A549 (cell line): ENCODE measurements around the gene KNDC1. TPM values are rescaled to one million over a fixed set of nuclear protein-coding genes. Genes with fewer than 3 reads are reported as not detected.

Experiments
- ATAC-seq, 2 experiments: fragments of 200-7000 bp in 1 of 2; fragments of >200 bp in 1 of 2; cut with Nextera tagmentation in 1 of 2; cut with Tn5 transposase in 1 of 2; 3 replicates each; pipeline versions ENCODE4 v1.8.0 to v1.9.1; 2018 to 2020; ENCODE audit warnings: mild to moderate bottlenecking in 1 of 2, moderate library complexity in 1 of 2
- CTCF ChIA-PET: fragments of 300-600 bp; sonication (Branson Sonifier 250); formaldehyde crosslinking; extraction: SDS; loops from one replicate; lab custom pipeline; 2021; ENCODE audit warnings: antibody characterized with exemption, inconsistent platforms; lab: Yijun Ruan, JAX
- POLR2A ChIA-PET: fragments of 350-600 bp; formaldehyde crosslinking; extraction: SDS; loops from one replicate; lab custom pipeline; 2021; ENCODE audit warnings: antibody characterized with exemption, inconsistent platforms; lab: Yijun Ruan, JAX
- DNase-seq, 2 experiments: peaks; one replicate each; pipeline versions ENCODE4 v3.0.0 to v3.0.0-alpha.2; 2011 to 2016; ENCODE audit warnings: low read depth in 1 of 2, low spot score in 1 of 2
- FAIRE-seq: peaks from 2 replicates; lab custom pipeline; 2011; peaks lifted over from hg19 to GRCh38; lab: Jason Lieb, UNC
- H3K27ac ChIP-seq, 2 experiments: fragments of >200 bp; sonication (Bioruptor Twin); formaldehyde crosslinking; 3 replicates each; pipeline ENCODE4 v1.5.1; 2016 to 2017
- H3K4me1 ChIP-seq: fragments of >200 bp; sonication (Bioruptor Twin); formaldehyde crosslinking; 3 replicates; pipeline ENCODE4 v1.6.1; 2016
- H3K4me2 ChIP-seq: fragments of >200 bp; sonication (Bioruptor Twin); formaldehyde crosslinking; 3 replicates; pipeline ENCODE4 v1.6.1; 2016
- H3K4me3 ChIP-seq: fragments of >200 bp; sonication (Bioruptor Twin); formaldehyde crosslinking; 3 replicates; pipeline ENCODE4 v1.5.1; 2016
- H3K9me3 ChIP-seq: fragments of >200 bp; sonication (Bioruptor Twin); formaldehyde crosslinking; 3 replicates; pipeline ENCODE4 v1.6.1; 2016
- CBX2 ChIP-seq: fragments of 200-600 bp; sonication (generic); IDR thresholded peaks from 2 replicates; pipeline ENCODE4 v1.6.1; 2016; ENCODE audit warnings: low read depth, mild to moderate bottlenecking, borderline replicate concordance
- EHF ChIP-seq: fragments of 250-450 bp; sonication (Bioruptor Pico); IDR thresholded peaks from 2 replicates; pipeline ENCODE4 v1.5.0; 2020; ENCODE audit warnings: mild to moderate bottlenecking
- EHMT2 ChIP-seq: fragments of 200-600 bp; sonication (generic); IDR thresholded peaks from 2 replicates; pipeline ENCODE4 v1.6.1; 2016; ENCODE audit warnings: antibody characterized with exemption, low read depth, mild to moderate bottlenecking, moderate library complexity
- EP300 ChIP-seq, 2 experiments: fragments of >200 bp; sonication (Bioruptor Twin); formaldehyde crosslinking; IDR thresholded peaks; 2 replicates in 1 of 2; 3 replicates in 1 of 2; pipeline ENCODE4 v1.6.1; 2016 to 2017
- ESRRA ChIP-seq: fragments of 150-350 bp; IDR thresholded peaks from 2 replicates; pipeline ENCODE4 v1.6.1; 2014; ENCODE audit warnings: mild to moderate bottlenecking, low read length, borderline replicate concordance
- GATA3 ChIP-seq: IDR thresholded peaks from 2 replicates; pipeline ENCODE4 v1.6.1; 2012; ENCODE audit warnings: borderline replicate concordance
- HDAC2 ChIP-seq: fragments of 200-600 bp; sonication (generic); IDR thresholded peaks from 2 replicates; pipeline ENCODE4 v1.6.1; 2016
- HEYL ChIP-seq: fragments of 250-450 bp; sonication (Bioruptor Pico); IDR thresholded peaks from 2 replicates; pipeline ENCODE4 v1.8.0; 2021; ENCODE audit warnings: mild to moderate bottlenecking, moderate library complexity
- HOXA7 ChIP-seq: fragments of 250-450 bp; sonication (Bioruptor Pico); IDR thresholded peaks from 2 replicates; pipeline ENCODE4 v1.5.0; 2020; ENCODE audit warnings: mild to moderate bottlenecking, moderate library complexity
- HOXB13 ChIP-seq: fragments of 250-450 bp; sonication (Bioruptor Pico); IDR thresholded peaks from 2 replicates; pipeline ENCODE4 v1.5.0; 2020; ENCODE audit warnings: low read depth, mild to moderate bottlenecking, moderate library complexity
- JUNB ChIP-seq: fragments of >200 bp; sonication (Bioruptor Twin); formaldehyde crosslinking; IDR thresholded peaks from 2 replicates; pipeline ENCODE4 v1.6.1; 2016
- KDM1A ChIP-seq: fragments of 200-600 bp; sonication (generic); IDR thresholded peaks from 2 replicates; pipeline ENCODE4 v1.6.1; 2016; ENCODE audit warnings: low read depth, mild to moderate bottlenecking
- KDM5A ChIP-seq: fragments of 200-600 bp; sonication (generic); IDR thresholded peaks from 2 replicates; pipeline ENCODE4 v1.6.1; 2016; ENCODE audit warnings: antibody characterized with exemption, mild to moderate bottlenecking
- MAFK ChIP-seq: fragments of 450-650 bp; IDR thresholded peaks from 2 replicates; pipeline ENCODE4 v1.6.1; 2014; ENCODE audit not compliant: partially characterized antibody
- MAZ ChIP-seq: fragments of 150-350 bp; IDR thresholded peaks from 2 replicates; pipeline ENCODE4 v1.6.1; 2014; ENCODE audit warnings: antibody characterized with exemption, low read depth, low read length, borderline replicate concordance
- NPAS2 ChIP-seq: fragments of 250-450 bp; sonication (Bioruptor Pico); IDR thresholded peaks from 2 replicates; pipeline ENCODE4 v1.8.0; 2022; ENCODE audit warnings: mild to moderate bottlenecking, moderate library complexity, borderline replicate concordance
- NR3C1 ChIP-seq: fragments of >200 bp; sonication (Bioruptor Twin); formaldehyde crosslinking; IDR thresholded peaks from 3 replicates; pipeline ENCODE4 v1.6.1; 2017
- PHF8 ChIP-seq: fragments of 200-600 bp; sonication (generic); IDR thresholded peaks from 2 replicates; pipeline ENCODE4 v1.6.1; 2016; ENCODE audit warnings: low read depth, mild to moderate bottlenecking, antibody characterized with exemption, moderate library complexity, borderline replicate concordance
- POLR2AphosphoS2 ChIP-seq: conservative IDR thresholded peaks from 2 replicates; pipeline ENCODE4 v1.6.1; 2012; ENCODE audit warnings: low read length, improper control_type of control experiment, inconsistent platforms
- RARB ChIP-seq: fragments of 250-450 bp; sonication (Bioruptor Pico); IDR thresholded peaks from 2 replicates; pipeline ENCODE4 v1.8.0; 2021; ENCODE audit warnings: mild to moderate bottlenecking, moderate library complexity
- TFCP2L1 ChIP-seq: fragments of 250-450 bp; sonication (Bioruptor Pico); IDR thresholded peaks from 2 replicates; pipeline ENCODE4 v1.5.0; 2021; ENCODE audit warnings: mild to moderate bottlenecking
- ZC3H11A ChIP-seq: fragments of 450-650 bp; IDR thresholded peaks from 2 replicates; pipeline ENCODE4 v1.6.1; 2014; ENCODE audit warnings: antibody characterized with exemption, mild to moderate bottlenecking
- ZFP36 ChIP-seq: fragments of 450-650 bp; IDR thresholded peaks from 2 replicates; pipeline ENCODE4 v1.6.1; 2014; ENCODE audit warnings: borderline replicate concordance; ENCODE audit not compliant: partially characterized antibody
- WGBS: methylation state at CpG from one replicate; pipeline ENCODE4 v1.1.6; 2017; ENCODE audit errors: missing lambda C conversion rate; 5-methylcytosine and 5-hydroxymethylcytosine counted together
- polyA plus RNA-seq, 4 experiments: library from polyadenylated mRNA; depleted of rRNA in 3 of 4; stranded (reverse); fragments of >200 nt; fragmentation: RNase III in 1 of 4; extraction: RNeasy Plus Mini Kit Qiagen cat#74134 plus additional on column Dnase treatment in 1 of 4; gene quantifications; 2 replicates in 3 of 4; 3 replicates in 1 of 4; pipeline ENCODE4 v1.2.3, GENCODE V29; 2011 to 2017
- TF ChIP-seq, protein P1 (sequence below): IDR thresholded peaks from 2 replicates; pipeline ENCODE4 v1.6.1; 2012
- TF ChIP-seq, protein P2 (sequence below): fragments of 200-600 bp; sonication (generic); IDR thresholded peaks from 2 replicates; pipeline ENCODE4 v1.6.1; 2016; ENCODE audit warnings: antibody characterized with exemption, mild to moderate bottlenecking, moderate library complexity
- TF ChIP-seq, protein P3 (sequence below): fragments of 250-450 bp; sonication (Bioruptor Pico); IDR thresholded peaks from 2 replicates; pipeline ENCODE4 v1.5.0; 2021; ENCODE audit warnings: mild to moderate bottlenecking, moderate library complexity, borderline replicate concordance

Gene KNDC1
- polyA plus RNA-seq, 2 of the 4 experiments (the other 2 are of a cell fraction) = 0.56 to 0.63 TPM

DNA sequence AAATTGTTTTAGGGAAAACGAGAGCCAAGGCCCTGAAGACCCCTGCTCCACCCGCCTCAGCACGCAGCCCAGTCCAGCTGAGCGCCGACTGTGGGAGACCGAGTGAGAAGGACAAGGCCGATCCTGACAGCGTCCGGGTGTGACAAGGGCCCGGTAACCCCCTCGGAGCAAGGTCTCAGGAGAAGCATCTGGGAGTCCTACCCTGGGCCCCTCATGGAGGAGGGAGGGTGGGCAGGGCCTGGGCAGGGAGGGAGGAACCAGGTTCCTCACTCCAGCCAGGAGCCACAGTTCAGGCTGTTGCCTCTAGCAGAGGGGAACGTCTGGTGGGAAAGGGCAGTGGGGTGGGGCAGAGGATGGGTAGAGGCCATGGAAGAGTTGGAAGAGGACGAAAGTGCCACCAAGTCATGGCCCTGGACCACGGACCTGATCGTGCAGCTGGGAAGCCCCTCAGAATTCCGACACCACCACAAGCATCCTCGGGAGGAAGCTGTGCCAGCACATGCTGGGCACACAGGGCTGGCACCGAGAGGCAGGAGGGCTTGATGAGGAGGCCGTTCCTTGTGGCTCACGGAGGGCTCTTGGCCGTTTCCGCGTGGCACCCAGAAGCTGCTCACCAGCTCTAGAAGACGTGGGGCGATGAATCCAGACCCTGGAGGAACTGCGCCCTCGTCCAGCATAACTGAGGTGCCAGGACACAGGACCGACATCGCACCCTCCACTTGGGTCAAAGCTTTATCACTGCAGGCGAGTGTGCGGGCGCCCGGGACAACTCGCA, 2.2 kb upstream of the KNDC1 start:
- Histone ChIP-seq H3K9me3 (no peaks in the 10 kb centered on the region), H3K27ac (no peak overlapping the region), H3K4me3 (no peak overlapping the region), H3K4me1 (peaks cover 15% of the 10 kb centered on the region), H3K4me2 (no peak overlapping the region)
- TF ChIP-seq EP300 (IDR thresholded peaks at IDR 0.05) (no peak), NPAS2 (CRISPR knock-in tag) (no peak), HEYL (CRISPR knock-in tag) (no peak), ZC3H11A (no peak), MAFK (no peak), HDAC2 (no peak), JUNB (no peak), PHF8 (no peak), CBX2 (no peak), TFCP2L1 (no peak), POLR2AphosphoS2 (no peak), HOXB13 (no peak), NR3C1 (no peak), GATA3 (no peak), ZFP36 (no peak), EHF (CRISPR knock-in tag) (no peak)
- TF ChIP-seq, protein P1, sequence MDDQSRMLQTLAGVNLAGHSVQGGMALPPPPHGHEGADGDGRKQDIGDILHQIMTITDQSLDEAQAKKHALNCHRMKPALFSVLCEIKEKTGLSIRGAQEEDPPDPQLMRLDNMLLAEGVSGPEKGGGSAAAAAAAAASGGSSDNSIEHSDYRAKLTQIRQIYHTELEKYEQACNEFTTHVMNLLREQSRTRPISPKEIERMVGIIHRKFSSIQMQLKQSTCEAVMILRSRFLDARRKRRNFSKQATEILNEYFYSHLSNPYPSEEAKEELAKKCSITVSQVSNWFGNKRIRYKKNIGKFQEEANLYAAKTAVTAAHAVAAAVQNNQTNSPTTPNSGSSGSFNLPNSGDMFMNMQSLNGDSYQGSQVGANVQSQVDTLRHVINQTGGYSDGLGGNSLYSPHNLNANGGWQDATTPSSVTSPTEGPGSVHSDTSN = no peak
- ATAC-seq (no peak), DNase-seq (no peak), FAIRE-seq (no peak)
- CTCF ChIA-PET = interaction anchor here (0.6 to 1.1 kb wide), 3 partner anchors 9 to 150 kb away, joined by 3 read pairs; no protein-coding TSS in a partner anchor
- POLR2A ChIA-PET = interaction anchor here (0.5 kb wide), 1 partner anchor 225 kb away, joined by 3 read pairs; no protein-coding TSS in a partner anchor
- 71% methylated on average over 29 of the region's 34 CpGs for WGBS

DNA sequence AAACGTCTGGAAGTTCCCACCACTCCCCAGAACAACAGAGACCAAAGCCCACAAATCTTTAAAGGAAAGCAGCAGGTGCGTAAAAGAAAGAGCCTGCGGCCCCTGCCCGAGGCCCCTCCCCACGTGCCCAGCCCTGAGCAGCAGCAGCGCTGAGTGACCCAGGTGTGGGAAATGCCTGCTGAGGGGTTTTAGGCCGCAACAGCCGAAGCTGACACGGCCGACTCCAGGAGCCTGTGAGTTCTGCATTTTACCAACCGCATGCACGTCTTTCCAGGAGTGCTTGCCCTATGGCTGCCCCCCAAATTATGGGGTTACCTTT, 1.6 kb upstream of the KNDC1 start:
- TF ChIP-seq HOXA7 (CRISPR knock-in tag) = no peak
- no peak for TF ChIP-seq TFCP2L1
- TF ChIP-seq RARB (CRISPR knock-in tag) = no peak
- TF ChIP-seq KDM5A = no peak
- TF ChIP-seq MAZ = no peak
- no peak for TF ChIP-seq KDM1A
- TF ChIP-seq, protein P1 = no peak
- TF ChIP-seq, protein P2, sequence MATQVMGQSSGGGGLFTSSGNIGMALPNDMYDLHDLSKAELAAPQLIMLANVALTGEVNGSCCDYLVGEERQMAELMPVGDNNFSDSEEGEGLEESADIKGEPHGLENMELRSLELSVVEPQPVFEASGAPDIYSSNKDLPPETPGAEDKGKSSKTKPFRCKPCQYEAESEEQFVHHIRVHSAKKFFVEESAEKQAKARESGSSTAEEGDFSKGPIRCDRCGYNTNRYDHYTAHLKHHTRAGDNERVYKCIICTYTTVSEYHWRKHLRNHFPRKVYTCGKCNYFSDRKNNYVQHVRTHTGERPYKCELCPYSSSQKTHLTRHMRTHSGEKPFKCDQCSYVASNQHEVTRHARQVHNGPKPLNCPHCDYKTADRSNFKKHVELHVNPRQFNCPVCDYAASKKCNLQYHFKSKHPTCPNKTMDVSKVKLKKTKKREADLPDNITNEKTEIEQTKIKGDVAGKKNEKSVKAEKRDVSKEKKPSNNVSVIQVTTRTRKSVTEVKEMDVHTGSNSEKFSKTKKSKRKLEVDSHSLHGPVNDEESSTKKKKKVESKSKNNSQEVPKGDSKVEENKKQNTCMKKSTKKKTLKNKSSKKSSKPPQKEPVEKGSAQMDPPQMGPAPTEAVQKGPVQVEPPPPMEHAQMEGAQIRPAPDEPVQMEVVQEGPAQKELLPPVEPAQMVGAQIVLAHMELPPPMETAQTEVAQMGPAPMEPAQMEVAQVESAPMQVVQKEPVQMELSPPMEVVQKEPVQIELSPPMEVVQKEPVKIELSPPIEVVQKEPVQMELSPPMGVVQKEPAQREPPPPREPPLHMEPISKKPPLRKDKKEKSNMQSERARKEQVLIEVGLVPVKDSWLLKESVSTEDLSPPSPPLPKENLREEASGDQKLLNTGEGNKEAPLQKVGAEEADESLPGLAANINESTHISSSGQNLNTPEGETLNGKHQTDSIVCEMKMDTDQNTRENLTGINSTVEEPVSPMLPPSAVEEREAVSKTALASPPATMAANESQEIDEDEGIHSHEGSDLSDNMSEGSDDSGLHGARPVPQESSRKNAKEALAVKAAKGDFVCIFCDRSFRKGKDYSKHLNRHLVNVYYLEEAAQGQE = no peak
- TF ChIP-seq, protein P3, sequence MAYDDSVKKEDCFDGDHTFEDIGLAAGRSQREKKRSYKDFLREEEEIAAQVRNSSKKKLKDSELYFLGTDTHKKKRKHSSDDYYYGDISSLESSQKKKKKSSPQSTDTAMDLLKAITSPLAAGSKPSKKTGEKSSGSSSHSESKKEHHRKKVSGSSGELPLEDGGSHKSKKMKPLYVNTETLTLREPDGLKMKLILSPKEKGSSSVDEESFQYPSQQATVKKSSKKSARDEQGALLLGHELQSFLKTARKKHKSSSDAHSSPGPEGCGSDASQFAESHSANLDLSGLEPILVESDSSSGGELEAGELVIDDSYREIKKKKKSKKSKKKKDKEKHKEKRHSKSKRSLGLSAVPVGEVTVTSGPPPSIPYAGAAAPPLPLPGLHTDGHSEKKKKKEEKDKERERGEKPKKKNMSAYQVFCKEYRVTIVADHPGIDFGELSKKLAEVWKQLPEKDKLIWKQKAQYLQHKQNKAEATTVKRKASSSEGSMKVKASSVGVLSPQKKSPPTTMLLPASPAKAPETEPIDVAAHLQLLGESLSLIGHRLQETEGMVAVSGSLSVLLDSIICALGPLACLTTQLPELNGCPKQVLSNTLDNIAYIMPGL = no peak
- no peak for TF ChIP-seq PHF8
- no peak for TF ChIP-seq ZC3H11A
- TF ChIP-seq EHMT2 = no peak
- no peak for TF ChIP-seq ESRRA
- H3K4me2 ChIP-seq = no peak overlapping the region
- FAIRE-seq (no peak), DNase-seq (no peak), ATAC-seq (no peak)
- ChIA-PET POLR2A (no interaction called here), CTCF (interaction anchor here (0.6 to 1.1 kb wide), 3 partner anchors 9 to 149 kb away, joined by 3 read pairs; no protein-coding TSS in a partner anchor)
- no peak overlapping the region for H3K4me3 ChIP-seq
- 72% methylated on average over 12 of the region's 12 CpGs for WGBS
- H3K4me1 ChIP-seq = peaks cover 15% of the 10 kb centered on the region
- no peak overlapping the region for H3K27ac ChIP-seq
- no peaks in the 10 kb centered on the region for H3K9me3 ChIP-seq
